Measurements from ENCODE around the gene ABCC3. TPM values are rescaled to one million over a fixed set of nuclear protein-coding genes. Genes with fewer than 3 reads are reported as not detected.

Gene ABCC3
- total and polyA plus RNA-seq, 2 of the 8 experiments (the other 6 are each of a cell fraction or from before 2014, with no cell fraction given) = 0.35 to 0.37 TPM

DNA sequence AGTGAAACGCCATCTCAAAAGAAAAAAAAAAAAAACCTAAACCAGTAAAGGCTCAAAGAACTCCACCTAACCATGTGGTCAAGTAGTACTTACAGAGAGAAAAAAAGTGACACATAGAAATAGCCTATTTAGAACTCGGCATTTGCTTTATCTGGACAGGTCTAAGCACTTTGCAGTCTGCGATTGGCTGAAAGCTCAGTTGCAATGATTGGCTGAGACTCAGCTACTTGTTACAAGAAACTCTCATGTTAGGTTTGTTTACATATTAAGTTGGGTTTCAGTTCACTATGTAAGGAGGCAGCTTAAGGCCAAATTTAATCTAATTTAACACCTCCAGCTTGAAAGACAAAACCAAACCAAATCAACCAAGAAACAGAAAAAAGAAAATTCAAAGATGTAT lies 19.1 kb downstream of the ABCC3 start:
- DNase-seq (ENCODE audit: low read depth in 1 of 2, low spot score in 2 of 2) = no peak
- H2BK12ac ChIP-seq (ENCODE audit: low read depth, low read length) = no peak overlapping the region
- no peaks in the 10 kb centered on the region for H3K79me2 ChIP-seq (ENCODE audit: control insufficient read depth in 1 of 2, insufficient read depth in 2 of 2, low read length in 2 of 2)
- H3K4me2 ChIP-seq (ENCODE audit: insufficient read depth in 1 of 2, low read depth in 2 of 2, low read length in 2 of 2) = no peak overlapping the region
- H3K23me2 ChIP-seq (ENCODE audit: low read depth, low read length) = no peaks in the 10 kb centered on the region
- no peak overlapping the region for H4K8ac ChIP-seq (ENCODE audit: extremely low read depth, insufficient read depth, low read length)
- H3K79me1 ChIP-seq (ENCODE audit: low read depth, low read length) = no peaks in the 10 kb centered on the region
- no peak overlapping the region for H3K4ac ChIP-seq (replicated peaks; ENCODE audit: insufficient read length, low read depth, low read length)
- no peak overlapping the region for H2AFZ ChIP-seq (ENCODE audit: low read length)
- H3K14ac ChIP-seq (ENCODE audit: insufficient read length) = no peak overlapping the region
- H3K27me3 ChIP-seq (replicated peaks in 1 of 4; ENCODE audit: control insufficient read depth in 3 of 4, extremely low read depth in 1 of 4, insufficient read depth in 3 of 4, low read length in 3 of 4) = no peaks in the 10 kb centered on the region
- no peaks in the 10 kb centered on the region for H4K20me1 ChIP-seq (replicated peaks in 1 of 2; ENCODE audit: control insufficient read depth in 1 of 2, insufficient read depth in 2 of 2, low read length in 2 of 2)
- FAIRE-seq = no peak
- no peak overlapping the region for H2AK5ac ChIP-seq (ENCODE audit: low read depth, low read length)
- H3K27ac ChIP-seq (ENCODE audit: low read depth, low read length) = no peak overlapping the region
- H3K4me1 ChIP-seq (replicated peaks in 1 of 4; ENCODE audit: control insufficient read depth in 3 of 4, insufficient read depth in 4 of 4, low read length in 3 of 4) = no peaks in the 10 kb centered on the region
- CTCF ChIA-PET (ENCODE audit: partially characterized antibody) = interaction anchor here (1.0 to 2.4 kb wide), 4 partner anchors 15 to 83 kb away, joined by 3 to 10 read pairs (median 4); no protein-coding TSS in a partner anchor
- POLR2A ChIA-PET (ENCODE audit: partially characterized antibody) = no interaction called here
- H3K4me3 ChIP-seq (ENCODE audit: extremely low read depth in 1 of 4, insufficient read depth in 2 of 4, low read depth in 3 of 4, low read length in 4 of 4) = no peak overlapping the region
- no peaks in the 10 kb centered on the region; a peak in 1 of 4 replicates for H3K9me3 ChIP-seq (ENCODE audit: insufficient read depth in 2 of 2, low read depth in 1 of 2, low read length in 1 of 2)
- TF ChIP-seq BCL11A (IDR thresholded peaks at IDR 0.05; ENCODE audit: low read depth in 2 of 2, low read length in 2 of 2) = no peak
- no peak for TF ChIP-seq JUND (IDR thresholded peaks at IDR 0.05; ENCODE audit: low read length)
- no peak for TF ChIP-seq HDAC2 (IDR thresholded peaks at IDR 0.05; ENCODE audit: borderline replicate concordance in 1 of 2, low read depth in 2 of 2, low read length in 2 of 2)
- no peak for TF ChIP-seq FOSL1 (IDR thresholded peaks at IDR 0.05; ENCODE audit: insufficient read depth, low read depth, low read length)
- TF ChIP-seq POU5F1 (IDR thresholded peaks at IDR 0.05; ENCODE audit: low read depth, low read length) = no peak
- no peak for TF ChIP-seq HDAC6 (IDR thresholded peaks at IDR 0.05; ENCODE audit: low read depth, low read length)
- TF ChIP-seq SIN3A (conservative IDR thresholded peaks at IDR 0.05 in 1 of 2, IDR thresholded peaks at IDR 0.05 in 1 of 2; ENCODE audit: low read depth in 1 of 2, low read length in 2 of 2) = no peak
- TF ChIP-seq CBX8 (IDR thresholded peaks at IDR 0.05; ENCODE audit: borderline replicate concordance, low read depth, low read length) = no peak
- TF ChIP-seq, protein P1, sequence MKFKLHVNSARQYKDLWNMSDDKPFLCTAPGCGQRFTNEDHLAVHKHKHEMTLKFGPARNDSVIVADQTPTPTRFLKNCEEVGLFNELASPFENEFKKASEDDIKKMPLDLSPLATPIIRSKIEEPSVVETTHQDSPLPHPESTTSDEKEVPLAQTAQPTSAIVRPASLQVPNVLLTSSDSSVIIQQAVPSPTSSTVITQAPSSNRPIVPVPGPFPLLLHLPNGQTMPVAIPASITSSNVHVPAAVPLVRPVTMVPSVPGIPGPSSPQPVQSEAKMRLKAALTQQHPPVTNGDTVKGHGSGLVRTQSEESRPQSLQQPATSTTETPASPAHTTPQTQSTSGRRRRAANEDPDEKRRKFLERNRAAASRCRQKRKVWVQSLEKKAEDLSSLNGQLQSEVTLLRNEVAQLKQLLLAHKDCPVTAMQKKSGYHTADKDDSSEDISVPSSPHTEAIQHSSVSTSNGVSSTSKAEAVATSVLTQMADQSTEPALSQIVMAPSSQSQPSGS (IDR thresholded peaks at IDR 0.05; ENCODE audit: low read length) = no peak
- TF ChIP-seq EZH2 (IDR thresholded peaks at IDR 0.05; ENCODE audit: low read depth, low read length, severe bottlenecking) = no peak
- no peak overlapping the region for H3K23ac ChIP-seq (ENCODE audit: insufficient read length)
- no peak overlapping the region for H2BK20ac ChIP-seq (ENCODE audit: low read length)
- no peaks in the 10 kb centered on the region for H3K36me3 ChIP-seq (ENCODE audit: control insufficient read depth in 2 of 4, insufficient read depth in 4 of 4, low read length in 3 of 4)
- H2BK120ac ChIP-seq (replicated peaks; ENCODE audit: low read depth, low read length) = no peak overlapping the region
- H3K9ac ChIP-seq (replicated peaks in 1 of 4; ENCODE audit: extremely low read depth in 1 of 4, low read depth in 3 of 4, low read length in 3 of 4) = no peak overlapping the region
- H2BK5ac ChIP-seq (ENCODE audit: low read depth, low read length) = no peak overlapping the region
- H3K18ac ChIP-seq (ENCODE audit: extremely low read depth, low read length) = no peak overlapping the region
- H2BK15ac ChIP-seq (ENCODE audit: low read length) = no peak overlapping the region
- H4K91ac ChIP-seq (replicated peaks; ENCODE audit: insufficient read length, low read length) = no peak overlapping the region
- 95% methylated on average over 2 of the region's 3 CpGs; no CpG with 5 or more reads in 1 of the 2 experiments for WGBS, 2 experiments (ENCODE audit: extremely low coverage in 1 of 2, insufficient coverage in 1 of 2, insufficient read length in 1 of 2, insufficient replicate concordance in 2 of 2, low coverage in 1 of 2, low lambda C conversion rate in 2 of 2, missing lambda C conversion rate in 1 of 2)
- no peak overlapping the region for H4K5ac ChIP-seq (ENCODE audit: insufficient read length, low read depth, low read length)
- no peak overlapping the region for H3K56ac ChIP-seq (replicated peaks; ENCODE audit: insufficient read length, low read depth, low read length)

Measured in H1 (cell line).